HEK293T (cell line): ENCODE data around the gene AGPS.

ENCODE experiments used
- FOXM1 ChIP-seq: fragments of 450-650 bp; IDR thresholded peaks from 2 replicates; pipeline ENCODE4 v1.6.1; 2017; ENCODE audit warnings: mild to moderate bottlenecking, borderline replicate concordance
- LEF1 ChIP-seq: fragments of 450-650 bp; IDR thresholded peaks from 2 replicates; pipeline ENCODE4 v1.6.1; 2017; ENCODE audit warnings: mild to moderate bottlenecking, borderline replicate concordance
- NFRKB ChIP-seq: fragments of 450-650 bp; IDR thresholded peaks from 2 replicates; pipeline ENCODE4 v1.6.1; 2016; ENCODE audit warnings: mild to moderate bottlenecking, moderate library complexity
- SP1 ChIP-seq: fragments of 450-650 bp; IDR thresholded peaks from 2 replicates; pipeline ENCODE4 v1.6.1; 2017
- TF ChIP-seq, protein P1 (sequence below): fragments of 450-650 bp; IDR thresholded peaks from 2 replicates; pipeline ENCODE4 v1.6.1; 2016

DNA sequence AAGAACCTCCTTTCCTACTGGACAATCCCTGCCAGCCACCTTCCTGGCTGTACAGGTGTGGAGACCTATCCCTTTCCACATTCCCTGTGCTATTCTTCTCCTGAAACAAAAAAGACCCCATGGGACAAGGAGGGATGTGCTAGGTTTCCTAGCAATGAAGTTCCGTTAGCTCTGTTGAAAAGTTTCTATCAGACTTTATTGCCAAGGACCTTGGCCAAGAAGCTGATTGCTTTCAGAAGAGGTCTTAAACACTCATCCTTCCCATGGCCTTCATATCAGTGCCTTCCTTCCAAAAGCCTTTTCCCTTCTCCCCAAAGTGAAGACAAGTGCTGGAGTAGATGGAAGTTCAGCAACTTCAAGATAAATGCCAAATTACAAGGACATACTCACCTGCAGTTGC lies 194.8 kb downstream of the AGPS start:
- no peak for TF ChIP-seq LEF1
- no peak for TF ChIP-seq SP1
- no peak for TF ChIP-seq FOXM1
- TF ChIP-seq NFRKB = no peak
- TF ChIP-seq, protein P1, sequence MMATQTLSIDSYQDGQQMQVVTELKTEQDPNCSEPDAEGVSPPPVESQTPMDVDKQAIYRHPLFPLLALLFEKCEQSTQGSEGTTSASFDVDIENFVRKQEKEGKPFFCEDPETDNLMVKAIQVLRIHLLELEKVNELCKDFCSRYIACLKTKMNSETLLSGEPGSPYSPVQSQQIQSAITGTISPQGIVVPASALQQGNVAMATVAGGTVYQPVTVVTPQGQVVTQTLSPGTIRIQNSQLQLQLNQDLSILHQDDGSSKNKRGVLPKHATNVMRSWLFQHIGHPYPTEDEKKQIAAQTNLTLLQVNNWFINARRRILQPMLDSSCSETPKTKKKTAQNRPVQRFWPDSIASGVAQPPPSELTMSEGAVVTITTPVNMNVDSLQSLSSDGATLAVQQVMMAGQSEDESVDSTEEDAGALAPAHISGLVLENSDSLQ = no peak
